ENCODE data around the gene AMFR. TPM values are rescaled to one million over a fixed set of nuclear protein-coding genes. Genes with fewer than 3 reads are reported as not detected.

Gene AMFR
- 10 to 100 TPM; 46.4 to 64.7 (median 53.6) TPM for polyA plus RNA-seq (ENCODE audit: insufficient read length in 10 of 10)
- long read RNA-seq, donor 1, partial matches to known transcripts = 0 of 5 reads
- long read RNA-seq, donor 1, other reads (novel, unspliced or antisense) = 0 of 5 reads
- long read RNA-seq, donor 2, transcript AMFR-201 (14 exons, 3,600 nt) = major isoform, 5 of 8 reads
- long read RNA-seq, donor 2, partial matches to known transcripts = 0 of 8 reads
- long read RNA-seq, donor 2, other reads (novel, unspliced or antisense) = 0 of 8 reads
- long read RNA-seq, donor 3 = 0 reads
- long read RNA-seq, donor 4, transcript AMFR-208 (1 exons, 1,844 nt) = minor isoform, 6 of 15 reads
- long read RNA-seq, donor 4, transcript AMFR-201 (14 exons, 3,600 nt) = major isoform, 8 of 15 reads
- long read RNA-seq, donor 4, partial matches to known transcripts = 0 of 15 reads
- long read RNA-seq, donor 4, other reads (novel, unspliced or antisense) = 0 of 15 reads
- long read RNA-seq, donor 5, partial matches to known transcripts = 0 of 4 reads
- long read RNA-seq, donor 5, other reads (novel, unspliced or antisense) = 0 of 4 reads
- long read RNA-seq, donor 6, transcript AMFR-201 (14 exons, 3,600 nt) = major isoform, 8 of 12 reads
- long read RNA-seq, donor 6, partial matches to known transcripts = 0 of 12 reads
- long read RNA-seq, donor 6, other reads (novel, unspliced or antisense) = 0 of 12 reads
- long read RNA-seq, donor 7, partial matches to known transcripts = 0 of 5 reads
- long read RNA-seq, donor 7, other reads (novel, unspliced or antisense) = 0 of 5 reads
- long read RNA-seq, donor 8, transcript AMFR-208 (1 exons, 1,844 nt) = major isoform, 6 of 10 reads
- long read RNA-seq, donor 8, partial matches to known transcripts = 0 of 10 reads
- long read RNA-seq, donor 8, other reads (novel, unspliced or antisense) = 0 of 10 reads
- long read RNA-seq, donor 9, partial matches to known transcripts = 0 of 2 reads
- long read RNA-seq, donor 9, other reads (novel, unspliced or antisense) = 0 of 2 reads

DNA sequence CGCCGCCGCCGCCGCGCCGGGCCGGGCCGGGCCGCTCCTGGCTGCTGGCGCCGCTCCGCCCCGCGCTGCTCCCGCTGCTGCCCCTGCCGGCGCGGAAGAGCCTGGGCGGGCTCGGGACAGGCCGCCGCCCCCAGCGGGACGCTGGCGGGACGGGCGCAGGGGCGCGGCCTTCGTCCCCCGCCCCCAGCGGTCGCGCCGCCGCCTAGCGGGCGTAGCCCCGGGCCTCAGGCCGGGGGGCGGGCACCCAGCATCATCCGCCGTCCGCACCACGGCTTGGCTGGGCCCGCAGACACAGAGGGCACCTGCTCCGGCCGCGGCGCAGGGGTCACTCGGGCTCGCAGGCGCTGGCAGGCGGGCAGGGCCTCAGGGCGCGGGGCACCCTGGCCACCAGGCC, at the start of gene AMFR:
Gene AMFR (minus strand): TSS at position 107 of the 394 bp plus-strand sequence. CDS start 218 bp downstream, outside the sequence.
- DNase-seq = peak; percentile 79 to 89 (median 85)

DNA sequence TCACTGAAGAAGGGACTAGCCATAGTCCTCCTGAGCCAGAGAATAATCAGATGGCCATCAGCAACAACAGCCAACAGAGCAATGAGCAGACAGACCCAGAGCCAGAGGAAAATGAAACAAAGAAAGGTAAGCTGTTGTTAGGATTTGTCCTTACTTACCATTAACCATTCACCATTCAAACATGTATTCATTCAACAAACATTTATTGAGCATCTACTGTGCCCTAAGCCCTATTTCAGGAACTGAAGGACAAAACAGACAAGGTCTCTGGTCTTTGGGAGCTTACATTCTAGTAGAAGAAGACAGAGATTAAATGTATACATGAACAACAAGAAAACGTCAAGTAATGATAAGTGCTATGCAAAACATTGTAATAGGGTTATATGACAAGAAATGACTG, 45.3 kb upstream of the AMFR start:
- DNase-seq = no peak

DNA sequence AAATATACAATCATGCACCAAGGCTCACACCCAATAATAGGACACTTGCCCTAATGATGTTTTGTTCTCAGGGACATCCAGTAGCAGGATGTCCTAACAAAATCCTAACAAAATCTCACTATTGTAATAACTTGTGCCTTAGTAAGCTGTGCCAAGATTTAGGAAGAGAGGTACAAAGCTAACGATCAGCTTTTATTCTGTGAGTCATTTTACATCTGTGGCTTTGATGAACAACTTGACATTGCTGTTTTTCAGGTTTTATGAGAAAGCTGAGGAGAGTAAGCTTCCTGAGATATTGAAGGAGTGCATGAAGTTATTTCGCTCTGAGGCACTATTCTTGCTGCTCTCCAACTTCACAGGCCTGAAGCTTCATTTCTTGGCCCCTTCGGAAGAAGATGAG, 44.9 kb upstream of the AMFR start:
- DNase-seq = no peak

DNA sequence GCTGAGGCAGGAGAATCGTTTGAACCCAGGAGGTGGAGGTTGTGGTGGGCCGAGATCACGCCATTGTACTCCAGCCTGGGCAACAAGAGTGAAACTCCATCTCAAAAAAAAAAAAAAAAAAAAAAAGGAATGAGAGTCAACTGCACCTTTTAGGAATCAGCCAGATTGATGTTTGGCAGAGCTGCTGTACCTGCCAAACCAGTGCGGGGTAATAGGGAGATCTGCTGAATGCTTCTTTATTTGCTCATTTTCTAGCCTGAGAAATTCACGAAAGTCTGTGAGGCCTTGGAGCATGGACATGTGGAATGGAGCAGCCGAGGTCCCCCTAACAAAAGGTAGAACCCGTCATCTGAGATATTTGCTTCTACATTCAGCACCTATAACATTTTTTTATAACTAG, 44.4 kb upstream of the AMFR start:
- DNase-seq = no peak

DNA sequence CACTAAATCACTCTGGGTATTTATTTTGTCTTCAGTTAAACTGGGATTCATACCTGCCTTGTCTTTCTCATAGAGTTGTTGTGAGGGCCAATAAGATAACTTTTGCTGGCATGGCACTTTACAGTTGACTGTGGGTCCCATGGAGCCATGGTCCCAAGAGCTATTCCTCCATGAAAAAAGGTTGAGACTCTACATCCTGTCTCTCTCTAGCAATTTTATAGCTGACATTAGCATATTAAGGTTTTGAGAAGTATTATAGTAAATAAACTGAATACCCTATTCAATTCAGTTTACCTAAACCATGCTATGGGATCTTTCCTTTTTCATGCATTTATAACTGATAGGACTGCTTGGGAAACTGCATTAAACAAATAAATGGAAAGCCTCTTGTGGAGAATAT, 43.5 kb upstream of the AMFR start:
- DNase-seq = no peak

DNA sequence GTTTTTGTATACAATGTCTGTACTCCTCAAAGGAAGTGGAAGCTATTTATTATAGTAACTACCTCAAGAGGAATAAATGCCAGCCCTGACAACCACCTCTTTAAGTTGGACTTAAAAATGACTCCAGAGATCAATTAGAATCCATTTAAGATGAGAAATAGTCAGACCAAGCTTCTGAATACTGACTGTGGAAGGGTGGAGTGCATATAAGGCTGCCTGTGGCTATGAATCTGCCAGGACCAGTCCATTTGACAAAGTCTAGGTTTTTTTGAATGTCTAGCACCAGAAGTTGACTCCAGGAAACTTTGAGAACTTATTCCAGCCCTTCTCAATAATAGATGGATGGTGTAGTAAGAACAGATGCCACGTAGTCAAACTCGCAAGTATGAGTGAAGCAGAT, 41.0 kb upstream of the AMFR start:
- DNase-seq = no peak

DNA sequence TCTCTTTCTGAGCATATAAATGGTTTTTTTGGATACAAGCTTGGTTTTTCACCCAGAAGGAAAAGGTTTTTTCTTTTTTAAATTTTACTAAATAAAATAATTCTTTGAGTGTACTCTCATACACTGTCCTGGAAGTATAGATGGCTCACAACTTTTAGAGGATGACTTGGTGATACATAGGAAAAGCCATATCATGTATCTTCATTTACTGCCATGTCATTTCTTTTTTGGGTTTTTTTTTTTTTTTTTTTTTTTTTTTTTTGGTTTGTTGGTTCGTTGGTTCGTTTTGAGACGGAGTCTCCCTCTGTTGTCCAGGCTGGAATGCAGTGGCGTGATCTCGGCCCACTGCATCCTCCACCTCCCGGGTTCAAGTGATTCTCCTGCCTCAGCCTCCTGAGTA, 37.8 kb upstream of the AMFR start:
- no peak for DNase-seq

DNA sequence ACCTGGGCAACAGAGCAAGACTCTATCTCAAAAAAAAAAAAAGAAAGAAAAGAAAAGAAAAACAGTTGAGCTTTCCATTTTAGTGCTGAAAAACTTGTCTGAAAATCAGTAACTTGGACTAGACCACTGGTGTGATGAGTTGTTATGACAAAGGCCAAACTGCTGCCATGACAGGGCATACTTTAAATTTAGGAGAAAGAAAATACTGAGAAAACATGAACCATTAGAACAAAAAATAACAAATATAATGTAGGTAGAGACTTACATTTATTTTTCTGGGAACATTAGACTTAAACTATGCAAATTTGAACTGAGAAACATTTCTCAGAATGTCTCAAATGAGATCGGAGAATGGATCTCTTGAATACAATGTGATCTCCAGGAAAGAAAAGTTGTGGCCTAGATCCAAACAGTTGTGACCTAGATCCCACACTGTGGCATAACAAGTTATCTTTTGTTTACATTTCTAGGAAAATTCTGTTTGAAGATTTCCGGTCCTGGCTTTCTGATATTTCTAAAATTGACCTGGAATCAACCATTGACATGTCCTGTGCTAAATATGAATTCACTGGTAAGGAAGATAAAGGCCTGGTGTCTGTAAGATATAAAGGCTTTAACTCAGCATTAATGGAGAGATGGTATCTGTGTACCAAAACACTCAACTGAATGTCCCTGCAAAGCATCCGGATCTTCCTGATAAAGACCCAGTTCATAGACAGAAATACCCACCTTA, 36.9 kb upstream of the AMFR start:
- DNase-seq = no peak

DNA sequence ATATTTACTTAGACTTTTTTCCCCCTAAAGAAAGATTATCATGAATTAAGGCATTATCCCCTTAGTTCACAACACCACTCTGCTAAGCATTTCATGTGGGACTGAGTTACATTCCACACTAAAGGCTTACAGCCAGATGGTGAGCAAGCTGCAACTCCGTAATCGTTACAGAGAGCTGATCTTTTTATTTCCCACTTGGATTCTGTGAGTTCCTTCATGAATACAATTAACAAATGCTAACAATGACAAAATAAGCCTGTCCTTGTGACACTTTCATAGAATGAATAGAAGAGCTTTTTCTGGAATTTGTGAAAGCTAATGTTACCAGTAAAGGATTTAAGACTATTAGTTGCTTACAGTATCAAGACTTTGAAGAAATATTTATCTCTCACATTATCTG, 34.8 kb upstream of the AMFR start:
- no peak for DNase-seq

DNA sequence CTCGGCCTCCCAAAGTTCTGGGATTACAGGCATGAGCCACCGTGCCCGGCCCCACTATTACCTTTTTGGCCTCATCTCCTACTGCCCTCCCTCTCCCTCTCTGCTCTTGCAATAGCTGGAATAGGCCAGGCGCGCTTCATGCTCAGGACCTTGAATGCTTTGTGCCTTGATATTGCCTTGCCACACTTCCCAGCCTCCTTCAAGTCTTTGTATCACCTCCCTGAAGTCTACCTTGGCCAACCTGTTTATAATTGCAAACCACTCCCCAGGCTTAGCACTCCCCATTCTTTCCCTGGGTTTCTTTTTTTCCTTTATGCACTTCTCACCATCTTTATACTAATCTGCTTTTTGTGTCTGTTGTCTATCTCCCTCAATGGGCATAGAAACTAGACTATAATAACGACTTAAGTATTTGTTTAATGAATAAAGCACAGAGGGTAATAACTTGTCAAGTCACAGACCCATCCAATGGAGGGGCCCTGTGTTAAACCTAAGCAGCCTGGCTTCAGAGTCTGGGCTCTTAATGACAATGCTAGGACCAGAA, 32.7 kb upstream of the AMFR start:
- no peak for DNase-seq

DNA sequence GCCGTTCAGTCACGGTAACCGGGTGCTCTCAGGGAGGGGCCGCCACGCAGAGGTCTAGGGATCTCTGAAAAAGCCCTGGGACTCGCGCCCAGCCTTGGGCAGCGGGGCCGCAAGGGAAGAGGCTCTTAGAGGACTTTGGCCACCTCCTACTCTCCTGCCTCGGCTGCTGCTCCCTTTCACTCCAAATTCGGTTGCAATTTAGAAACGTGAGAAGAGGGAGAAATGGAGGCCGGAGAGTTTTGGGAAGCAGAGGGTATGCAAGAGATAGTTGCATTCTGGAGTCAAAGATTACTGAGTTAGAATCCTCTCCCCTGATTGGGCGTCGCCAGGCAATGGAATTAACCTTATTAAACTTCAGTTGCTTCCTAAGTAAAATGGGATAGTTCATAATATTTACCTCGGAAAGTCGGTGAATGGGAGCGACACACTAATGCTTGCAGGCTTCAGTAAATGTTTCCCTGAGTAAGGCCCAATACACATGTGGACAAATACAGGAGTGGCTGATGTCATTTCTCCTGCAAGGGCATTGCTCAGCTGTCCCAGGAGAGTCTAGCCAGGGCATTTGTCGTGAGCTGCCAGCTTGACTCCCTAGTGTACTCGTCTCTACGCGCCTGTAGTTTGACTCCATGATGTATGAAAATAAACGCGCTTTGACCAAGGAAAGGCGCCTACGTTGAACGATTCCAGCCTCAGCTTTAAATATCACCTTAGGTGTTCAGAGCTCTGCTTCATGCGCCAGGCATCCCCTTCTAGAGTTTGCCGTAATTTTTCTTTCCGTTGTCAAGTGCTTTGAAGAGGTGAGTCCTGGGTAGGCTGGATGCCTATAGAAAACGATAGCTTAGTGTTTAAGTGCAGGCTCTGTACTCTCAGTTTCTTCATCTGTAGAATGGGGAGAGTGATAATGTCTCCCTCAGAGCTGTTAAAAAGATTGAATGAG, 26.7 kb upstream of the AMFR start:
- peak; percentile 19 to 52 (median 21) for DNase-seq

DNA sequence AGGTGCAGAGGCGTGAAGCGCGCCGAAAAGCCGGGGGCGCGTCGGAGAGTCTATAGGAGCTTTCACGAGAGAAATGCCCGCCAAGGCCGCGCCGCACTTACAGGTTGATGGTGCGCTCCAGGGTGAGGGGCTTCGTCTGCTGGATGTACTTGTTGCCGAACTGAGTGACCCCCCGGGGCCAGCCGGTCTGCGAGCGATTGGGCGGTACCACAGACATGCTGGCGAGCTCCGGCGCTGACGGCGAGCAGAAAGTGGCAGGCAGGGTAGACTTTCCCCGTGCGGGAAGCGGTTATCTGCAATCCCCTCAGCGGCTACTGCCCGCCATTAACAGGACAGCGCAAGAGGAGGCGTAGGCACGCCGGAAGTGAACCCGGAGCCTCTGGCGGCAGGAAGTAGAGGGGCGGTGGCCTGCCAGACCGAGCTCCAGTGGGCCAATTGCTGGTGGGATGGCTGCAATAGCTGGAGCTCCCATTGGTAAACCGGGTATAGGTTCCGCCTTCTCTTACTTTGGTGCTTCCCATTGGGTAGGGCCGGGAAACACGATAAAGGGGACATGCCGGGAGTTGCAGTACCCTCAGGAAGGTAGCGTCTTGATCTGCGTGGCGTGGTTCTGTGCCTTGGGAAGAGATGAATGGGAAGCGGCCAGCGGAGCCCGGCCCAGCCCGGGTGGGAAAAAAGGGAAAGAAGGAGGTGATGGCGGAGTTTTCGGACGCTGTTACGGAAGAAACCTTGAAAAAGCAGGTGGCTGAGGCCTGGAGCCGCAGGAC, 25.8 kb upstream of the AMFR start, which contains the start of the genes NUDT21 and OGFOD1:
Gene NUDT21 (minus strand): TSS at position 347 of the 767 bp plus-strand sequence. CDS start 130 bp downstream, at position 217.
Gene OGFOD1 (plus strand): TSS at position 569 of the 767 bp plus-strand sequence. CDS start 59 bp downstream, at position 628.
- DNase-seq = peak; percentile 96 to 98 (median 97)

DNA sequence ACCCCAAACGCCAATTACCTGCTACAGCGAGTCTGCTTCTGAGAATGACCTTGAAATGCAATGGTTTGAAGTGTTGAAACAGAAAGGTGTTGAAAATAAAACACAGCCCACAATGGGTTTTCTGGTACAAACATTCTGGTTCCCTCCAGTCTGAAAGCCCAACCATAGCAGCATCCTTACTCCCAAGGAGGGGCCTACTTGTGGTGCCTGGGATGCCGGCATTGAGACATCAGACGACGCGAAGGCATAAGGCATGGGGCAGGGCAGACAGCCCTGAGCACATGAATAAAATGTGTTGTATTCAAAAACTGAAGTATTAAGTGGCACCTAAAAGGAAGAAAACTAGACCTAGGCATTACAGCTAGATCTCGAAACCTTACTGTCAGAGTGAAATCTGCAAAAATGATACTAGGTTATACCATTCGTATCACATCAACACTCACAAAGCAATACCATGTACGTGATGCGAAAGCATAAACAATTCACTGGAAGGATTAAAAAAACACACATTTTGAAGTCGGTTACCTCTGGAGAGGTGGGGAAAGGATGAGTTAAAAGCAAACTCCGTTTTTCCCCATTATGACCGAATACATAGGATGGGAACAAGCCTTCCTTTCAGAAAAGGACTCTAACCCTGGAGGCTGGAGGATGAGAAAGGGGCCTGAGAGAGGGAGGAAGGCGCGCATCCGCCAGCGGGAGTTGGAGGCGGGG, 25.1 kb upstream of the AMFR start:
- DNase-seq = peak in 1 of 3 donors; percentile 2

DNA sequence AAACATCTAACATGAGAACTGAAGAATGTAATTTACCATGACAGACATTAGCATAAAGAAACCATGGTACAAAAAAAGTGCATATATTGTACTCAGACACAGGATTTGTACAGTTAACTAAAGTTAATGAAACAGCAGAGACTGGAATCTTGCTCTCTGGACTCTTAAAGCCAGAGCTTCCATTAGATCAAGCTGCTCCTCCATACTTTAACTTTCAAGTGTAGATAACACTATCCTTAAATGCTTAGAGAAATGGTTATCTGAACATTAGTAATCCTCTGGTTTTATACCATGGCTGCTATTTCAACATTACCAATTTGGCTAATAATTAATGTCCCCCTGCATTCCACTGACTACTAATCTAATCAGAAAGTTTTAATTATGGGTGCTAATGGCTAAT, 22.7 kb upstream of the AMFR start:
- DNase-seq = no peak

DNA sequence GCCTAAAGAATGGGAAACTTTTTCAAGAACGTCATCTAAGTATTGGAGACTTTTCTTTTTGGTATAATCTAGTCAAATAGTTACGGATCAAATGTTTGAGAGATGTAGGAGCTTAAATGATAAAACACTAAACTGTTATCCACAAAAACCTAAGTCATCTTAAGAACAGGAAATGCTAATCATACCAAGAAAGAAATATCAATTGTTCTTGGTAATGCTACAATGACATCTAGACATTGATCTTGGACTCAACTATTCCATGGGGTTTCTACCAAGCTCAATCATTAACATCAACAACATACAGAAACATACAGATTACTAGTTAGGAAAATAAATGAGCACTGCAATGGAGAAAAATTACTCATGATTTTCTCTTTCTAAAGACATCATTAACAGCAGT, 21.9 kb upstream of the AMFR start:
- DNase-seq = no peak

DNA sequence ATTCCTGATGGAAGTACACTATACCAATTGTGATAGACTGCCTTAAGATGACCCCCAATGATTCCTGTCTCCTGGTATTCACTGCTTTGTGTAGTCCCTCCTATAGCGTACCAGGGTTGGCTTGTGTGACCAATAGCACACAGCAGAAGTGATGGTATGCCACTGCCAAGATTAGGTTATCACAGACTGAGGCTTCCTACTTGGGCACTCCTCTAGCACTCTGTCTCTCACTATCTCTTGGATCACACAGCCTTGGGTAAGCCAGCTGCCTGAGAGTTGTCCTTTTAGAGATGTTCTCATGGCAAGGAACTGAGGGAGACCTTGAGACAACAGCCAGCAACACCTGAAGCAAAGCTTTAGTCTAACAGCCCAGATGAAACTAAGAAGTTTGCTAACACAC, 12.7 kb upstream of the AMFR start:
- no peak for DNase-seq

DNA sequence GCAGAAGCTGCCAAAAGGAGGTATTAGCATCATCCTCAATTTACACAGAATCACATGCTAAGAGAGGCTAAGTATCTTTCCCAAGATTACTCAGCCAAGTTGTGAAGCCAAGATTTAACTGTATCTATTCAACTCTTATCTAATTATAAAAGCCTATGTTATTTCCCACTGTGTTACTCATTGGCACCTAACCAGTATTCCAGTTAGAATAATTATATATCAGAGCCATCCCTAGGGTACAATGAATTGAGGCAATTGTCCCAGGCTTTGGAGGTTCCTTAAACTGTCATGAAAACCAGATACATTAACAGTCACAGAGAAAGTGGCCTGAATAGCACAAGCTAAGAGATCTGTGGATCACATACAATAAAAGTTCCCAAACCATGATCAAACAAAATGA, 10.9 kb upstream of the AMFR start:
- DNase-seq = no peak

DNA sequence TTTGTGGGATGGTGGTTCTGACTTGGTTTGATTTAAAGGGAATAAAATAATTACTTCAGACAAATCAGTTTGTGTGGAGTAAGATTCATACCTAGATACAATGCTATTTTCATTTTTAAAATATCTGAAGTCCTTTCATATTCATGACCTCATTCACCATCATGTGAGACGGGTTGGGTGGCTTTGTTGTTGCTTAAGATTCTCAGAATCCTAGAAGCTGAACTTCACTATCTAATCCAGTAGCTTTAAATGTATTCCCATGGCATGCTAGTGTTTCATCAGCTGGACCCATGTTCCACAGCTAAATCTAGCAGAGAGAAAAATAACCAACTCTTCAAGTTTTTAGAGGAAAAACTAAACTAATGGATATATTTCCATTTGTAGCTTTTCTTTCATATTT, 2.7 kb upstream of the AMFR start:
- no peak for DNase-seq

DNA sequence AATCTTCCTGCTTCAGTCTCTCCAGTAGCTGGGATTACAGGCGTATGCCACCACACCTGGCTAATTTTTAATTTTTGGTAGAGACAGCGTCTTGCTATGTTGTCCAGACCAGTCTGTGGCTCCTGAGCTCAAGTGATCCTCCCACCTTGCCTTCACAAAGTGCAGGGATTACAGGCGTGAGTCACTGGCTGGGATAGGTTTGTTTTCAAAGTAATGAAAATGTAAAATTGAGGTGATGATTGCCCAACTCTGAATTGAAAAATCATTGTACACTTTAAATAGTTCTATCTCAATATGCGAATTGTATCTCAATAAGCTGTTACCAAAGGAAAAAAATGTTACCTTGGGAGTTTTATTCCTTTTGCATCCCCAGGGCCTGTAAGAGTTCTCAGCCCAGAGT, 1.2 kb upstream of the AMFR start:
- DNase-seq = no peak
